HG03066 (cell line): ENCODE results near the gene XCL1.
A peak's percentile ranks its signal among the peaks of the same experiment; 100 is the strongest.
"Not testable (repeated sequence)": the region's sequence is repeated elsewhere in the genome, so short reads cannot be mapped to it uniquely, and the experiment has no call there.

Experiments used
- ATAC-seq: cut with Tn5 transposase; IDR thresholded peaks from one replicate; pipeline ENCODE4 v1.9.1; 2021; ENCODE audit warnings: low read depth; ENCODE audit not compliant: unreplicated experiment

XCL1 gene, protein sequence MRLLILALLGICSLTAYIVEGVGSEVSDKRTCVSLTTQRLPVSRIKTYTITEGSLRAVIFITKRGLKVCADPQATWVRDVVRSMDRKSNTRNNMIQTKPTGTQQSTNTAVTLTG

GRCh38 chr1:168576245-168576688 lies at the start of gene XCL1:
TSS of gene XCL1 (plus strand) at chr1:168576605. CDS start at chr1:168576638, 33 bp downstream.
- ATAC-seq, result not testable (repeated sequence)

DNA sequence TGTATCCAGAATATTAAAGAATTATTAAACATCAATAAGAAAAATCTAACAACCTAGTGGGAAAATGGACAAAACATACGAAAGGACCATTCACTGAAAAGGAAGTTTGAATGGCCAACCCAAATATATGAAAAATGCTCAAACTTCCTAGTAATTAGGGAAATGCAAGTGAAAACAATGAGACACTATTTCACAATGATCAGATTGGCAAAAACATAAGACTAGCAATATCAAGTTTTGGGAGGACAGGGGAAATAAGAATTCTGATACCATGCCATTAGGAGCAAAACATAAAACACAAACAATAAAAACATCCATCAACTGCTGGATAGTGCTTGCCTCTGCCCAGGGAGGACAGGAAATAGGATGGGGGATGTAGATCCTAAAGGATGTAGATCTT lies 46.9 kb upstream of the XCL1 start:
- no peak for ATAC-seq

DNA sequence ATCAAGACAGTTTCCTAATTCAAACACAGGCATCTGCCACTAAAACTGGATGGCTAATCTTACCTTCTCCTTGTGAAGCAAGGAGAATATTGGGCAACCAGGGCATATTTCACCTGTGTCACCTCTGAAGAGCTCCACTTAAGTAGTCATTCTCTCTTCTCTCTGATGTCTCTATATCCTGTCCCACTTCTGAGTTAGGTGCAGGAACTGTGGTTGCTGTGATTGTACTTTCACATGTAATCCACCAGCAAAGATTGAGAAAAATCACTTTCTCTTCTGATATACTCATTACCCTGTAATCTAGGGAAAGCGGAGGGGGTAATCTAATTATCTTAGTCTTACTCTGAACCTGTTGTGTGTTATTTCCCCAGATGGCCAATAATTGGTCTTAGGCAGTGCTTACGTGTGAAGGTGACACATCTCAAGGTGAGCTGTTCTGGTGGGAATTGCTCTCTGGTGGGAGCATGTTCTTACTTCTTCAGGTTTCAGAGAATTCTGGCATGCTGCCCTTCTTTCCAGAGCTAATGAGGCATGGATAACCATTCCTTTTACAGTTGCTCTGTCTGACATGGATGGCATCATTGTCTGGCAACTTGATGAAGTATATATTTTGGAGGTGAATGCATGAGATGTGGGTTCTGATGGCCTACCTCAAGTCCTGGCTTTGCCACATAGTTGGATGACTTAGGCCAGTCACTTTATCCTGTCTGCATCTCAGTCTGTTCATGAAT lies 44.6 kb upstream of the XCL1 start:
- no peak for ATAC-seq

DNA sequence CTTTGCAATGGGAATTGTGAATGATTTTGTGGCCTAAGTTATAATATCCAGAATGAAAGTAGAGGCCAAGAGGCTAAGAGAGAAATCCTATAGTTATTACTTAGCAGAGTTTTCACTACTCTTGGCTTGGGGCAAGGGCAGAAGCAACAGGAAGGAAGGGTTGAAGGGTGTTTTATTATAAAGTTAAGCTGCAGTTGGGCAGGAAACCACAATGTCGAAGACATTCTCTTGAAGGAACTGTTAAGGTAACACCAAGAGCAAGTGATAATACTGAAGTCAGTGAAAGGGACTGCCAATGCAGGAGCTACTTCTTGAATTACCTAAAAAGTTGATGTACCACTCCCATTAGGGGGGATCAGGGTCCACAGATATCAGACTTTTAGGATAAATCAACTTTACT lies 40.9 kb upstream of the XCL1 start:
- ATAC-seq, result peak; percentile 82

DNA sequence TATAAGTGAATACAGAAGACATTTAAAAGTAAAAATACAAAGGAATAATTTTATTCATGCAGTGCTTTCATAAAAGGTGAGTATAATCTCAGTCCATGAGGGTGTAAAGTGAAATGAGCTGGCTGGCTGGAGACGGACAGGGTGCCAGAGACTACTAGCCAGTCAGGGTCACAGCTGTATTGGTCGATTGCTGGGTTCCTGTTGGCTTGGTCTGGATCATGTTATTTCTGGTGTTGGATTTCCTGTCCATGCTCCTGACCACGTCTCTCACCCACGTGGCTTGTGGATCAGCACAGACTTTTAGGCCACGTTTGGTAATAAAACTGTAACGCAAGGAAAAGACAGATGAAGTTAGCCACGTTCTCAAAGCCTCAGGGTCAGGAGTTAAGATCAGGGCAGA lies 35.6 kb upstream of the XCL1 start:
- not testable (repeated sequence) for ATAC-seq

DNA sequence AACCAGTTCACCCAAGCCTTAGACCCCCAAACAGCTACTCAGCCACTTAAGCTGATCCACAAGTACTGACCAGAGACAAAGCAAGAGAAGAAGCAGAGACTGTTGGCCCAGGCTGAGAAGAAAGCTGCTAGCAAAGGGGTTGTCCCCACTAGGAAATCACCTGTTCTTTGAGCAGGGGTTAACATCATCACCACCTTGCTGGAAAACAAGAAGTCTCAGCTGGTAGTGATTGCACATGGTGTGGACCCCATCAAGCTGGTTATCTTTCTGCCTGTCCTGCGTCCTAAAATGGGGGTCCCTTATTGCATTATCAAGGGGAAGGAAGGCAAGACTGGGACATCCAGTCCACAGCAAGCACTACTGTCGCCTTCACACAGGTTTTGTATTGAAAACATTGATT lies 33.4 kb upstream of the XCL1 start:
- ATAC-seq, result not testable (repeated sequence)

- ATAC-seq, result not testable (repeated sequence)
These were observed 32.4 kb upstream of the XCL1 start, which contains the start of gene XCL2 for GRCh38 chr1:168543840-168544498. TSS of gene XCL2 (minus strand) at chr1:168543997. CDS start at chr1:168543964, 33 bp downstream.

GRCh38 chr1:168545678-168546552 lies 30.5 kb upstream of the XCL1 start:
- ATAC-seq, result not testable (repeated sequence)

GRCh38 chr1:168546553-168546895 lies 29.9 kb upstream of the XCL1 start:
- ATAC-seq, result not testable (repeated sequence)

DNA sequence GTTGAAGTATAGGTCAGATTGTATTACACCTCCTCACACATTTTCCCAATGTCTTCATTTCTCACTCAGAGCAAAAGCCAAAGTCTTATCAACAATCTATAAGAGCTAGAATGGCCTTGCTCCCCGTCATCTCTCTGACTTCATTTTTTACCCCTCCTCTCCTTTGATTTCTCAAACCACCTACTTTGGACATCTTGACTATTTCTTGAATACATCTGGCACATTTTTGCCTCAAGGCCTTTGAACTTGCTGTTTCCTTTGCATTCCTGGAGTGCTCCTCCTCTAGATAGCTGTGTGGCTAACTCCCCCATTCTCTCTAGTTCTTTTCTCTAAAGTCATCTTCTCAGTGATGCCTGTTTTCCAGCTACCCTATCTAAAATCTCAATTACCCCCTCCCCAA lies 25.4 kb upstream of the XCL1 start:
- no peak for ATAC-seq

DNA sequence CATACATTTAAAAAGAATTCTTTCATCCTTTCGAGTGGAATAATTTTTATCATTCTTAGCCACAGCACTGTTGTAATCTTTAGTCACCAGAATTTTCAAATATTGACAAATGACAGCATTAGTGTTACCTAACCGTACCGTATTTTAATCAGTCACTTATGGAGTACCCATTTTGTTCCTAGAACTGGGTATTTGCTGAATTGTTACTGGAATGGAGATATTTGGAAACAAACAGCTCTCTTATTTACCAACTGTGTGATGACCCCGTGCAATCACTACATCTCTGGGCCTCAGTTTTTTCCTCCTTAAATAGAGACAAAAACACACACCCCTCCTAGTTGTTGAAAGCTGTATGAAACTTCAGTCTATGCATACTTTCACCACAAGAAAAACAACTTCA lies 24.7 kb upstream of the XCL1 start:
- no peak for ATAC-seq

DNA sequence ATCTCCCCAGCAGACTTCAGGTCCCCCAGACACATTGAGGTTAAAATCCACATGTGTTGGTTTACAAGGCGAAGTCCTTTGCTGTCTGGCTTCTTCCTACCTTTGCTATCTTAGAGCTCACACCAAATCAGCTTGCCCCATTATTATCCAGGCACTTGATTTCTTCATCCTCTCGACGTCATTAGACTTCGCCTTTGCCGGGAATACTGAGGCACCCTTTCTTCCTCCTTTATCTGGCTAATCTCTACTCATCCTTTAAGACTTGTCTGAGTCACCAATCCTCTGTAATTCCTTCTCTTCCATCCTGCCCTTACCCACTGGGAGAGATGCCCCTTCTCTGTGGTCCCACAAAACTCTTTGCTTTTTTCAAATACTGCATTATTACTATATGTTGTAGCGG lies 23.4 kb upstream of the XCL1 start:
- ATAC-seq, result no peak

GRCh38 chr1:168553680-168554553 lies 22.5 kb upstream of the XCL1 start:
- peak; percentile 62 for ATAC-seq

GRCh38 chr1:168554603-168555483 lies 21.6 kb upstream of the XCL1 start:
- no peak for ATAC-seq

DNA sequence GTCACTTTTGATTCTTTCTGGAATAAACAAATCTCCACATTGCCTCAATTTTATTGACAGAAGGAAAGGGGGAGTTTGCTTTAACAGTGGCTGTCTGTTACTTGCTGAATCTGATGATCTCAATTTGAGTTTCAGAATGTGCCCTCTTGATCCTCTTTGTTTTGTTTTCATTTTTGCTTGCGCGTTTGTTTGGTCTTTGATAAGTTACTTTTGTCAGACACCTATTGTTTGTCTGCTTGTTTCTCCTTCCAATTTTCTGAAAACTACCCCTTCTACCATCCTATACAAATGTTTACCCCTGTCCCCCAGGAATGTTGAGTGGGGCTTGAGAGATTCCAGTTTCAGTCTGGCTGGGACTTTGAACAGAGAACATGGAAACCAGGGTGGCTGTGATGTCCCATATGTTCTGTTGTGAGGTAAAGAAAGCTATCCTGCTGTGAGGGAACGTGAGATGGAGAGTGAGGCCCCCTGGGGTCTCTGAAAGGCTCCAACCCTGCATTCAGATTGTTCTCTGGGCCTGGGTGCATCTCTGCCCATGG lies 20.8 kb upstream of the XCL1 start:
- ATAC-seq, result no peak

- ATAC-seq, result no peak
These were observed 19.8 kb upstream of the XCL1 start for GRCh38 chr1:168556647-168557046.

GRCh38 chr1:168560370-168560769 lies 16.0 kb upstream of the XCL1 start:
- ATAC-seq, result no peak

DNA sequence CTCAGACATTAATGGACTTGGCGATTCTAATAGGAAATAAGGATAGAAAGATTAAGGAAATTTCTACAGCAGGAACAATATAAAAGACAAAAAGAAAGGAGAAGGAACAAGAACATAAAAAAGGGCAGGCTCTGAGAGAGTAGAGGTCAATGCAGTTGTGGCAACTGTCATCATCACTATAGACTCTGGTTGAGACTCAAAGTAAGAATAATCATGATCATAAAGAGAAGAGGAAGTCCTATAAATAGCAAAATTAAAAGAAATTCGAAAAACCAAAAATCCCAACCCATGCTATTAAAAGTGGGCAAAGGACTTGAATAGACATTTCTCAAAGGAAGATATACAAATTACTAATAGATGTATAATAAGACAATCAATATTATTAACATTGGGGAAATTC lies 14.4 kb upstream of the XCL1 start:
- ATAC-seq, result no peak

DNA sequence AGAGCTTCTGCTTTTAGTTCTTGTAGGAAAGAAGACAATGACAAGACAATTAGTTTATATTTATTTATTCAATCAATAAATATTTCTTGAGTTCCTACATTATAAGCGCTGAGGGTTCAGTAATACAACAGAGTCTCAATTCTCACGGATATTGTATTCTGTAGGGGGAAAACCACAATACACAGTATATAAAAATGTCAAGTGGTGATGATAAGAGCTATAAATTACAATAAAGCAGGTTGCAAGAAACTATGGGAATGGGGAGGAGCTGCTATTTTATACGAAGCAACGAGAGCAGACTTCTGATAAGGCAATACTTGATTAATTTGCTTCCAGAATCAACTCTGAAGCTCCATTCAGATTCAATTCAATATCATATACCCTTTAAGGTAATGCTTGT lies 10.6 kb upstream of the XCL1 start:
- ATAC-seq, result no peak
